Measurements from ENCODE around the gene ATP11C. TPM values are rescaled to one million over a fixed set of nuclear protein-coding genes. Genes with fewer than 3 reads are reported as not detected.

The ATP11C gene
- total RNA-seq = 59.5 and 61.3 TPM in 2 replicates

GRCh38 chrX:139932901-139933796 lies at the start of gene ATP11C:
Gene ATP11C, minus strand, starts transcription at chrX:139933053. Its CDS starts 1,011 bp downstream, at chrX:139932042.

GRCh38 chrX:139965421-139965820 lies 32.6 kb upstream of the ATP11C start, which contains the start of gene CXorf66:
Gene CXorf66, minus strand, starts transcription at chrX:139965521. Its CDS starts 25 bp downstream, at chrX:139965496.

DNA sequence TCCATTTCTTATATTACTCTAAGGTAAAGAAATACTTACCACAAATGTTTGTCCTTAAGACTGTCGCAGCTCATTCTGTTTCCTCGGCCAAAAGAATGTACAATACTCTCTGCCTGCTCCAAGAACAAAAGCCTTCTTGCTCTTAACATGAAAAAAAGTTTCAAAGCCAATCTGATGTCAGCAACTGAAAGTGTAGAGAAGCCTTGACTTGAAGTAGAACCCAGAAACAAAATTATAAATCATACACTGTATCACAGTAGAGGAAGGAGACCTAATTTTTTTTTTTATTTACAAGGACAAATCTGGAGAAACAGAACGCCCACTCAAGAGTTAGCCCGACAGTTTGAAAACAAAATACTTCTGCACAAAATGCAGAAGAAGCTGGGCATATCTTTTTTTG lies 224.8 kb downstream of the ATP11C start, which contains the start of gene MCF2:
MCF2 (minus strand) TSS at position 101 of the 400 bp plus-strand sequence. CDS start 56,423 bp downstream, outside the sequence.

Other genes starting within 250 kb of the ATP11C start
- gene MCF2, start 224.9 kb downstream of the ATP11C start, total RNA-seq = under 0.01 TPM in 1 of 2 replicates, not detected in the other
- gene CXorf66, start 32.5 kb upstream of the ATP11C start, total RNA-seq = not detected in 2 replicates